Endothelial cell of umbilical vein (primary cell): ENCODE measurements around the gene NR2E3. TPM values are rescaled to one million over a fixed set of nuclear protein-coding genes. Genes with fewer than 3 reads are reported as not detected.

Source experiments
- BruUV-seq: library from RNA; stranded (reverse); fragments of 400-500 nt; replicated peaks from 2 replicates; lab custom pipeline; 2021; lab: Mats Ljungman, UMichigan
- CTCF ChIA-PET: fragments of 300-600, 350-600 bp; sonication (Branson Sonifier 250); formaldehyde crosslinking; loops from one replicate; lab custom pipeline; 2021; ENCODE audit warnings: antibody characterized with exemption, inconsistent platforms; lab: Charles Lee
- POLR2A ChIA-PET: fragments of 300-600, 350-600 bp; sonication (Branson Sonifier 250); formaldehyde crosslinking; loops from one replicate; lab custom pipeline; 2021; ENCODE audit warnings: antibody characterized with exemption, inconsistent platforms; lab: Charles Lee
- DNase-seq: peaks from one replicate; pipeline ENCODE4 v3.0.0-alpha.2; 2011; ENCODE audit warnings: low read depth, low spot score
- FAIRE-seq: peaks from 2 replicates; lab custom pipeline; 2011; peaks lifted over from hg19 to GRCh38; lab: Jason Lieb, UNC
- H2AFZ ChIP-seq: 2 replicates; pipeline ENCODE4 v1.6.0; 2012; ENCODE audit warnings: low read depth, low read length, control low read depth, inconsistent platforms
- H3K27ac ChIP-seq: 2 replicates; pipeline ENCODE4 v1.5.1; 2011; ENCODE audit warnings: low read depth, mild to moderate bottlenecking, control low read depth, low read length, moderate library complexity; ENCODE audit not compliant: insufficient read depth
- H3K27me3 ChIP-seq, 2 experiments: 2 replicates each; pipeline versions ENCODE4 v1.6.0 to v1.6.1; 2011; ENCODE audit warnings: low read length in 2 of 2, mixed read lengths in 1 of 2; ENCODE audit not compliant: control insufficient read depth in 2 of 2, insufficient read depth in 2 of 2
- H3K36me3 ChIP-seq, 2 experiments: 2 replicates in 1 of 2; 3 replicates in 1 of 2; pipeline ENCODE4 v1.5.1; 2011; ENCODE audit warnings: low read length in 2 of 2, mild to moderate bottlenecking in 1 of 2, moderate library complexity in 1 of 2; ENCODE audit not compliant: control insufficient read depth in 2 of 2, insufficient read depth in 2 of 2; ENCODE audit errors: extremely low read depth in 1 of 2
- H3K4me1 ChIP-seq: 3 replicates; pipeline ENCODE4 v1.5.1; 2011; ENCODE audit warnings: mild to moderate bottlenecking, low read length; ENCODE audit not compliant: control insufficient read depth, insufficient read depth; ENCODE audit errors: extremely low read depth
- H3K4me2 ChIP-seq: 2 replicates; pipeline ENCODE4 v1.6.1; 2011; ENCODE audit warnings: low read length, control low read depth, mixed read lengths; ENCODE audit not compliant: insufficient read depth
- H3K4me3 ChIP-seq, 3 experiments: fragments of 200-600 bp in 1 of 3; sonication (generic), shearing (Covaris generic) in 1 of 3; replicated peaks in 1 of 3; 2 replicates each; pipeline ENCODE4 v1.5.1; 2011 to 2016; ENCODE audit warnings: control low read depth in 3 of 3, low read length in 3 of 3, mild to moderate bottlenecking in 2 of 3, inconsistent platforms in 1 of 3, low read depth in 1 of 3, moderate library complexity in 1 of 3; ENCODE audit not compliant: insufficient read depth in 1 of 3
- H3K79me2 ChIP-seq: 2 replicates; pipeline ENCODE4 v1.6.0; 2012; ENCODE audit warnings: low read length, inconsistent platforms; ENCODE audit not compliant: control insufficient read depth, insufficient read depth
- H3K9ac ChIP-seq: replicated peaks from 2 replicates; pipeline ENCODE3; 2011; ENCODE audit warnings: low read length, control low read depth; ENCODE audit not compliant: insufficient read depth; ENCODE audit errors: extremely low read depth
- H3K9me1 ChIP-seq: replicated peaks from 3 replicates; pipeline ENCODE4 v1.6.0; 2011; ENCODE audit warnings: mild to moderate bottlenecking, low read length; ENCODE audit not compliant: control insufficient read depth, insufficient read depth; ENCODE audit errors: extremely low read depth
- H3K9me3 ChIP-seq: replicated peaks from 2 replicates; pipeline ENCODE4 v1.5.1; 2012; ENCODE audit warnings: low read length, inconsistent platforms; ENCODE audit not compliant: control insufficient read depth, insufficient read depth
- H4K20me1 ChIP-seq: replicated peaks from 2 replicates; pipeline ENCODE3; 2011; ENCODE audit warnings: mild to moderate bottlenecking, low read length; ENCODE audit not compliant: control insufficient read depth, insufficient read depth; ENCODE audit errors: extremely low read depth
- CTCF ChIP-seq, 2 donors: IDR thresholded peaks; 1 replicate in 1 of 2; 2 replicates in 1 of 2; pipeline ENCODE4 v1.5.1; 2011; ENCODE audit warnings: low read length in 2 of 2, mild to moderate bottlenecking in 2 of 2, moderate library complexity in 2 of 2, control low read depth in 1 of 2, inconsistent platforms in 1 of 2, low read depth in 1 of 2; ENCODE audit not compliant: insufficient read depth in 1 of 2; ENCODE audit errors: extremely low read depth in 1 of 2
- EZH2 ChIP-seq: IDR thresholded peaks from 2 replicates; pipeline ENCODE4 v1.6.1; 2012; ENCODE audit warnings: borderline replicate concordance, low read depth, mild to moderate bottlenecking, moderate library complexity, low read length, inconsistent platforms; ENCODE audit not compliant: severe bottlenecking
- FOS ChIP-seq: IDR thresholded peaks from 2 replicates; pipeline ENCODE4 v1.6.1; 2011; ENCODE audit warnings: mild to moderate bottlenecking, low read length, moderate library complexity, borderline replicate concordance; ENCODE audit not compliant: insufficient read depth
- GATA2 ChIP-seq: IDR thresholded peaks from 2 replicates; pipeline ENCODE4 v1.7.0; 2011; ENCODE audit warnings: low read depth, mild to moderate bottlenecking, moderate library complexity, mixed read lengths, low read length; ENCODE audit not compliant: insufficient read length, insufficient read depth
- JUN ChIP-seq: IDR thresholded peaks from 2 replicates; pipeline ENCODE4 v1.6.1; 2011; ENCODE audit warnings: borderline replicate concordance, low read depth; ENCODE audit not compliant: insufficient read length, insufficient read depth
- MAX ChIP-seq: IDR thresholded peaks from 2 replicates; pipeline ENCODE4 v1.6.1; 2011; ENCODE audit not compliant: insufficient read depth, insufficient read length
- MYC ChIP-seq: IDR thresholded peaks from one replicate; pipeline ENCODE4 v1.6.1; 2011; ENCODE audit warnings: mild to moderate bottlenecking, low read depth, low read length
- POLR2A ChIP-seq: IDR thresholded peaks from 2 replicates; pipeline ENCODE4 v1.6.1; 2012; ENCODE audit warnings: low read depth, mild to moderate bottlenecking, control low read depth, low read length
- POLR2AphosphoS5 ChIP-seq: IDR thresholded peaks from 2 replicates; pipeline ENCODE4 v1.6.1; 2012; ENCODE audit warnings: low read depth, mild to moderate bottlenecking, control low read depth, low read length, moderate library complexity; ENCODE audit not compliant: insufficient read depth
- dilution Hi-C: fragments of 300-500 bp; cut with MboI; formaldehyde crosslinking; loops from one replicate; pipeline ENCODE4 v1.15.0; 2019; ENCODE audit warnings: low sequenced_read_pairs; ENCODE audit not compliant: extremely low pct_ligation_motif_present
- intact Hi-C: fragments of 100-400 bp; cut with micrococcal nuclease; formaldehyde crosslinking; loops from one replicate; pipeline ENCODE4 v1.10.0; 2022
- polyA plus RNA-seq, 4 experiments: library from polyadenylated mRNA; depleted of rRNA in 3 of 4; stranded (reverse) in 3 of 4; unstranded in 1 of 4; fragments of >200 nt; gene quantifications; 2 replicates each; pipeline versions ENCODE4 v1.2.1 to v1.2.3, GENCODE V29; 2011 to 2012; ENCODE audit warnings: missing spikeins in 1 of 4
- total RNA-seq: library from RNA; stranded (reverse); gene quantifications from 2 replicates; pipeline ENCODE4 v1.2.3, GENCODE V29; 2021

The NR2E3 gene
- total and polyA plus RNA-seq, 2 donors (not counting 3 experiments of a cell fraction or from before 2014, with no cell fraction given) = 0.04 to 0.38 TPM

- Histone ChIP-seq H4K20me1 (no peaks in the 10 kb centered on the region), H3K9me1 (no peaks in the 10 kb centered on the region), H2AFZ (no peak overlapping the region), H3K4me1 (peaks cover 14% of the 10 kb centered on the region), H3K27ac (no peak overlapping the region), H3K4me3 (no peak overlapping the region), H3K27me3 (no peaks in the 10 kb centered on the region), H3K79me2 (no peaks in the 10 kb centered on the region), H3K9me3 (no peaks in the 10 kb centered on the region), H3K9ac (no peak overlapping the region), H3K36me3 (no peaks in the 10 kb centered on the region), H3K4me2 (no peak overlapping the region)
- BruUV-seq = no TSS peak
- POLR2A ChIA-PET = interaction anchor here (0.7 kb wide), 1 partner anchor 354 kb away, joined by 6 read pairs; no protein-coding TSS in a partner anchor
- CTCF ChIA-PET = interaction anchor here (0.9 to 12.4 kb wide), 6 partner anchors 46 to 831 kb away, joined by 3 to 235 read pairs (median 54); no protein-coding TSS in a partner anchor
- TF ChIP-seq MAX (no peak), MYC (no peak), FOS (no peak), CTCF (IDR thresholded peaks at IDR 0.05; ENCODE audit: extremely low read depth in 1 of 2, insufficient read depth in 1 of 2, low read depth in 1 of 2, low read length in 2 of 2) (no peak), POLR2A (no peak), JUN (no peak), POLR2AphosphoS5 (no peak), GATA2 (no peak), EZH2 (no peak)
- DNase-seq (no peak), FAIRE-seq (peak; percentile 47)
- intact Hi-C loops = loop anchor here (5.0 kb wide), 1 partner anchor 233 kb away; no protein-coding TSS in a partner anchor
- dilution Hi-C loops = no loop called here
Observed at GRCh38 chr15:71804695-71805470, 5.5 kb upstream of the NR2E3 start.
